ENCODE results near the gene IGFBP5.

IGFBP5 gene

GRCh38 chr2:216730871-216731270, 35.5 kb upstream of the IGFBP5 start:
- DNase-seq (ENCODE audit: low read depth): no peak
- no peak for TF ChIP-seq CTCF (conservative IDR thresholded peaks at IDR 0.05; ENCODE audit: control insufficient read depth, insufficient read depth, low read depth, low read length)
- no peak overlapping the region for H3K4me3 ChIP-seq (ENCODE audit: control insufficient read depth, low read depth, low read length)

GRCh38 chr2:216727346-216728122, 32.2 kb upstream of the IGFBP5 start:
- TF ChIP-seq CTCF (conservative IDR thresholded peaks at IDR 0.05; ENCODE audit: control insufficient read depth, insufficient read depth, low read depth, low read length): peak; percentile 11
- H3K4me3 ChIP-seq (ENCODE audit: control insufficient read depth, low read depth, low read length): no peak overlapping the region
- no peak for DNase-seq (ENCODE audit: low read depth)

GRCh38 chr2:216724190-216724589, 28.8 kb upstream of the IGFBP5 start:
- TF ChIP-seq CTCF (conservative IDR thresholded peaks at IDR 0.05; ENCODE audit: control insufficient read depth, insufficient read depth, low read depth, low read length): no peak
- DNase-seq (ENCODE audit: low read depth): no peak
- H3K4me3 ChIP-seq (ENCODE audit: control insufficient read depth, low read depth, low read length): no peak overlapping the region

- no peak overlapping the region for H3K4me3 ChIP-seq (ENCODE audit: control insufficient read depth, low read depth, low read length)
- peak; percentile 15 for DNase-seq (ENCODE audit: low read depth)
- TF ChIP-seq CTCF (conservative IDR thresholded peaks at IDR 0.05; ENCODE audit: control insufficient read depth, insufficient read depth, low read depth, low read length): no peak
These were observed 25.8 kb upstream of the IGFBP5 start for GRCh38 chr2:216721141-216721540.

- no peak for TF ChIP-seq CTCF (conservative IDR thresholded peaks at IDR 0.05; ENCODE audit: control insufficient read depth, insufficient read depth, low read depth, low read length)
- H3K4me3 ChIP-seq (ENCODE audit: control insufficient read depth, low read depth, low read length): no peak overlapping the region
- DNase-seq (ENCODE audit: low read depth): no peak
These were observed 25.4 kb upstream of the IGFBP5 start for GRCh38 chr2:216720722-216721121.

GRCh38 chr2:216717907-216718615, 22.7 kb upstream of the IGFBP5 start:
- no peak overlapping the region for H3K4me3 ChIP-seq (ENCODE audit: control insufficient read depth, low read depth, low read length)
- TF ChIP-seq CTCF (conservative IDR thresholded peaks at IDR 0.05; ENCODE audit: control insufficient read depth, insufficient read depth, low read depth, low read length): no peak
- DNase-seq (ENCODE audit: low read depth): no peak

Data from fibroblast of mammary gland (primary cell).